ENCODE data around the gene CDKN2B-AS1.

The CDKN2B-AS1 gene

GRCh38 chr9:21982861-21983560, 11.6 kb upstream of the CDKN2B-AS1 start:
- TF ChIP-seq CTCF (IDR thresholded peaks at IDR 0.05; ENCODE audit: insufficient read depth, low read depth, low read length, missing control alignments), result no peak
- DNase-seq (ENCODE audit: low read depth), result no peak
- H3K4me3 ChIP-seq (ENCODE audit: low read depth, low read length), result no peak overlapping the region

- H3K4me3 ChIP-seq (ENCODE audit: low read depth, low read length), result no peak overlapping the region
- TF ChIP-seq CTCF (IDR thresholded peaks at IDR 0.05; ENCODE audit: insufficient read depth, low read depth, low read length, missing control alignments), result no peak
- DNase-seq (ENCODE audit: low read depth), result no peak
Measured at GRCh38 chr9:21983561-21983935, 11.0 kb upstream of the CDKN2B-AS1 start.

GRCh38 chr9:21984101-21984500, 10.5 kb upstream of the CDKN2B-AS1 start:
- DNase-seq (ENCODE audit: low read depth), result no peak
- TF ChIP-seq CTCF (IDR thresholded peaks at IDR 0.05; ENCODE audit: insufficient read depth, low read depth, low read length, missing control alignments), result no peak
- H3K4me3 ChIP-seq (ENCODE audit: low read depth, low read length), result no peak overlapping the region

GRCh38 chr9:21985964-21986667, 8.5 kb upstream of the CDKN2B-AS1 start:
- H3K4me3 ChIP-seq (ENCODE audit: low read depth, low read length), result no peak overlapping the region
- TF ChIP-seq CTCF (IDR thresholded peaks at IDR 0.05; ENCODE audit: insufficient read depth, low read depth, low read length, missing control alignments), result no peak
- DNase-seq (ENCODE audit: low read depth), result no peak

- no peak overlapping the region for H3K4me3 ChIP-seq (ENCODE audit: low read depth, low read length)
- no peak for DNase-seq (ENCODE audit: low read depth)
- no peak for TF ChIP-seq CTCF (IDR thresholded peaks at IDR 0.05; ENCODE audit: insufficient read depth, low read depth, low read length, missing control alignments)
Measured at GRCh38 chr9:21988056-21988990, 6.3 kb upstream of the CDKN2B-AS1 start.

- H3K4me3 ChIP-seq (ENCODE audit: low read depth, low read length), result no peak overlapping the region
- TF ChIP-seq CTCF (IDR thresholded peaks at IDR 0.05; ENCODE audit: insufficient read depth, low read depth, low read length, missing control alignments), result no peak
- no peak for DNase-seq (ENCODE audit: low read depth)
Measured at GRCh38 chr9:21989440-21990189, 5.0 kb upstream of the CDKN2B-AS1 start.
